ENCODE measurements around the gene ERFE. TPM values are rescaled to one million over a fixed set of nuclear protein-coding genes. Genes with fewer than 3 reads are reported as not detected.
A peak's percentile ranks its signal among the peaks of the same experiment; 100 is the strongest.

ERFE gene
- total and polyA plus RNA-seq, 12 donors: 0.10 to 0.36 (median 0.11) TPM; not detected in 9

- Histone ChIP-seq H3K27me3 (no peaks in the 10 kb centered on the region), H3K4me1 (replicated peaks in 1 of 2) (no peaks in the 10 kb centered on the region), H3K36me3 (replicated peaks in 1 of 2) (no peaks in the 10 kb centered on the region), H3K9me3 (replicated peaks in 1 of 3) (no peaks in the 10 kb centered on the region), H3K27ac (no peak overlapping the region), H3K4me3 (no peak overlapping the region)
- intact Hi-C loops (cut with DNase I): no loop called here
- 91 to 96% (median 93%) methylated on average over 4 to 20 of the region's 20 CpGs for WGBS, 4 donors
- TF ChIP-seq, protein P1, sequence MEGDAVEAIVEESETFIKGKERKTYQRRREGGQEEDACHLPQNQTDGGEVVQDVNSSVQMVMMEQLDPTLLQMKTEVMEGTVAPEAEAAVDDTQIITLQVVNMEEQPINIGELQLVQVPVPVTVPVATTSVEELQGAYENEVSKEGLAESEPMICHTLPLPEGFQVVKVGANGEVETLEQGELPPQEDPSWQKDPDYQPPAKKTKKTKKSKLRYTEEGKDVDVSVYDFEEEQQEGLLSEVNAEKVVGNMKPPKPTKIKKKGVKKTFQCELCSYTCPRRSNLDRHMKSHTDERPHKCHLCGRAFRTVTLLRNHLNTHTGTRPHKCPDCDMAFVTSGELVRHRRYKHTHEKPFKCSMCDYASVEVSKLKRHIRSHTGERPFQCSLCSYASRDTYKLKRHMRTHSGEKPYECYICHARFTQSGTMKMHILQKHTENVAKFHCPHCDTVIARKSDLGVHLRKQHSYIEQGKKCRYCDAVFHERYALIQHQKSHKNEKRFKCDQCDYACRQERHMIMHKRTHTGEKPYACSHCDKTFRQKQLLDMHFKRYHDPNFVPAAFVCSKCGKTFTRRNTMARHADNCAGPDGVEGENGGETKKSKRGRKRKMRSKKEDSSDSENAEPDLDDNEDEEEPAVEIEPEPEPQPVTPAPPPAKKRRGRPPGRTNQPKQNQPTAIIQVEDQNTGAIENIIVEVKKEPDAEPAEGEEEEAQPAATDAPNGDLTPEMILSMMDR (IDR thresholded peaks at IDR 0.05): no peak
- no peak for TF ChIP-seq POLR2A (IDR thresholded peaks at IDR 0.05)
- no peak for DNase-seq
These were observed 33.5 kb upstream of the ERFE start for GRCh38 chr2:238125127-238125885.

- intact Hi-C loops (cut with DNase I): no loop called here
- TF ChIP-seq, protein P1 (IDR thresholded peaks at IDR 0.05): no peak
- TF ChIP-seq POLR2A (IDR thresholded peaks at IDR 0.05): no peak
- WGBS, 4 donors: 44 to 96% (median 77%) methylated on average over 2 of the region's 2 CpGs
These were observed 32.4 kb upstream of the ERFE start for GRCh38 chr2:238126338-238126737.

DNA sequence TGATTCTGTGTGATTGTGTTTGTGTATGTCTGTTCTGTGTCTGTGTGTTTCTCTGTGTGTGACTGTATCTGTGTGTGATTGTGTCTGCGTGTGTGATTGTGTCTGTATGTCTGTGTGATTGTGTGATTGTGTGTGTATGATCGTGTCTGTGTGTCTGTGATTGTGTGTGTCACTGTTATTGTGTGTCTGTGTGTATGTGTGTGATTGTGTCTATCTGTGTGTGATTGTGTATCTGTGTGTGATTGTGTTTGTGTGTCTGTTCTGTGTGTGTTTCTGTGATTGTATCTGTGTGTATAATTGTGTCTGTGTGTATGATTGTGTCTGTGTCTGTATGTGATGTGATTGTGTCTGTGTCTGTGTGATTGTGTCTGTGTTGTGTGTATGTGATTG, 32.0 kb upstream of the ERFE start:
- TF ChIP-seq, protein P1 (IDR thresholded peaks at IDR 0.05): no peak
- TF ChIP-seq POLR2A (IDR thresholded peaks at IDR 0.05): no peak
- 78 to 91% (median 84%) methylated on average over 2 of the region's 2 CpGs for WGBS, 4 donors
- intact Hi-C loops (cut with DNase I): no loop called here

More at GRCh38 chr2:238126338-238126737, 32.4 kb upstream of the ERFE start:
- Histone ChIP-seq H3K27ac (no peak overlapping the region), H3K4me3 (no peak overlapping the region), H3K36me3 (replicated peaks in 1 of 2) (no peaks in the 10 kb centered on the region), H3K9me3 (replicated peaks in 1 of 3) (no peaks in the 10 kb centered on the region), H3K27me3 (no peaks in the 10 kb centered on the region), H3K4me1 (replicated peaks in 1 of 2) (no peaks in the 10 kb centered on the region)
- DNase-seq: no peak

GRCh38 chr2:238127165-238128060, 31.4 kb upstream of the ERFE start:
- 39 to 54% (median 43%) methylated on average over 13 to 36 of the region's 36 CpGs for WGBS, 4 donors
- TF ChIP-seq POLR2A (IDR thresholded peaks at IDR 0.05): no peak
- TF ChIP-seq, protein P1 (IDR thresholded peaks at IDR 0.05): no peak
- Histone ChIP-seq H3K27ac (no peak overlapping the region), H3K4me1 (replicated peaks in 1 of 2) (no peaks in the 10 kb centered on the region), H3K27me3 (no peaks in the 10 kb centered on the region), H3K4me3 (peak overlapping the region in 1 of 4 donors; percentile 36), H3K36me3 (replicated peaks in 1 of 2) (no peaks in the 10 kb centered on the region), H3K9me3 (replicated peaks in 1 of 3) (no peaks in the 10 kb centered on the region)
- peak in 2 of 7 donors; percentile 40 to 56 for DNase-seq
- intact Hi-C loops (cut with DNase I): no loop called here

More for the DNA sequence above, 32.0 kb upstream of the ERFE start:
- Histone ChIP-seq H3K4me1 (replicated peaks in 1 of 2) (no peaks in the 10 kb centered on the region), H3K27ac (no peak overlapping the region), H3K36me3 (replicated peaks in 1 of 2) (no peaks in the 10 kb centered on the region), H3K9me3 (replicated peaks in 1 of 3) (no peaks in the 10 kb centered on the region), H3K4me3 (no peak overlapping the region), H3K27me3 (no peaks in the 10 kb centered on the region)
- DNase-seq: no peak

Measured in adrenal gland (tissue), 12 donors.